SK-N-SH (cell line): ENCODE results near the gene DHX35. TPM values are rescaled to one million over a fixed set of nuclear protein-coding genes. Genes with fewer than 3 reads are reported as not detected.

Experiments used
- CTCF ChIA-PET: fragments of 300-600, 350-600 bp; formaldehyde crosslinking; extraction: SDS; loops from one replicate; lab custom pipeline; 2021; lab: Yijun Ruan, JAX
- POLR2A ChIA-PET: fragments of 350-600 bp; sonication (Branson Sonifier 250); formaldehyde crosslinking; extraction: SDS; loops from one replicate; lab custom pipeline; 2020; ENCODE audit warnings: antibody characterized with exemption, inconsistent platforms; lab: Yijun Ruan, JAX
- DNase-seq: peaks from one replicate; pipeline ENCODE4 v3.0.0; 2012
- H2AFZ ChIP-seq: fragments of 200-600 bp; sonication (generic); 2 replicates; pipeline ENCODE4 v1.8.1; 2016; ENCODE audit warnings: antibody characterized with exemption, mild to moderate bottlenecking, low read depth
- H3F3A ChIP-seq: fragments of 200-600 bp; sonication (generic); replicated peaks from 2 replicates; pipeline ENCODE3; 2016; ENCODE audit warnings: antibody characterized with exemption, mild to moderate bottlenecking; ENCODE audit not compliant: insufficient read depth
- H3K27ac ChIP-seq, 2 experiments: fragments of 200-500 bp in 1 of 2; fragments of 200-600 bp in 1 of 2; sonication (Bioruptor generic) in 1 of 2; sonication (generic), shearing (Covaris generic) in 1 of 2; 2 replicates each; pipeline versions ENCODE4 v1.5.1 to v1.6.1; 2014 to 2016; ENCODE audit warnings: low read depth in 2 of 2, inconsistent platforms in 1 of 2, low read length in 1 of 2, mild to moderate bottlenecking in 1 of 2, mixed read lengths in 1 of 2
- H3K27me3 ChIP-seq: fragments of 200-600 bp; sonication (generic), shearing (Covaris generic); 2 replicates; pipeline ENCODE4 v1.6.1; 2016; ENCODE audit warnings: mixed run types; ENCODE audit not compliant: insufficient read depth
- H3K36me3 ChIP-seq, 2 experiments: fragments of 200-500 bp in 1 of 2; fragments of 200-600 bp in 1 of 2; sonication (Bioruptor generic) in 1 of 2; sonication (generic) in 1 of 2; replicated peaks in 1 of 2; 2 replicates each; pipeline versions ENCODE3 to v1.5.1; 2014 to 2016; ENCODE audit warnings: low read length in 1 of 2, mild to moderate bottlenecking in 1 of 2; ENCODE audit not compliant: insufficient read depth in 2 of 2, control insufficient read depth in 1 of 2
- H3K4me1 ChIP-seq, 2 experiments: fragments of 200-500 bp in 1 of 2; fragments of 200-600 bp in 1 of 2; sonication (Bioruptor generic) in 1 of 2; sonication (generic), shearing (Covaris generic) in 1 of 2; 2 replicates each; pipeline versions ENCODE4 v1.5.1 to v1.6.1; 2014 to 2016; ENCODE audit warnings: low read depth in 1 of 2, low read length in 1 of 2, mixed run types in 1 of 2; ENCODE audit not compliant: insufficient read depth in 2 of 2, control insufficient read depth in 1 of 2
- H3K4me2 ChIP-seq: fragments of 200-600 bp; sonication (generic), shearing (Covaris generic); 2 replicates; pipeline ENCODE4 v1.6.1; 2017; ENCODE audit warnings: mixed run types
- H3K4me3 ChIP-seq, 2 experiments: fragments of 200-500 bp in 1 of 2; fragments of 200-600 bp in 1 of 2; sonication (Bioruptor generic) in 1 of 2; sonication (generic), shearing (Covaris generic) in 1 of 2; 2 replicates each; pipeline versions ENCODE4 v1.5.1 to v1.8.1; 2014 to 2016; ENCODE audit warnings: low read depth in 2 of 2, inconsistent platforms in 1 of 2, low read length in 1 of 2, mild to moderate bottlenecking in 1 of 2, mixed read lengths in 1 of 2, moderate library complexity in 1 of 2
- H3K79me2 ChIP-seq: fragments of 200-600 bp; sonication (generic); 2 replicates; pipeline ENCODE4 v1.8.1; 2017; ENCODE audit warnings: mild to moderate bottlenecking; ENCODE audit not compliant: insufficient read depth
- H3K9ac ChIP-seq: fragments of 200-600 bp; sonication (generic); 2 replicates; pipeline ENCODE4 v1.6.1; 2017; ENCODE audit warnings: mixed run types
- H3K9me2 ChIP-seq: fragments of 200-600 bp; sonication (generic); 2 replicates; pipeline ENCODE4 v1.6.1; 2017; ENCODE audit warnings: mixed run types
- H3K9me3 ChIP-seq: fragments of 200-600 bp; sonication (generic); 2 replicates; pipeline ENCODE4 v1.6.1; 2017; ENCODE audit warnings: mixed run types, mild to moderate bottlenecking, moderate library complexity
- H4K20me1 ChIP-seq: fragments of 200-600 bp; sonication (generic); 2 replicates; pipeline ENCODE4 v1.6.1; 2017; ENCODE audit warnings: mild to moderate bottlenecking, mixed run types; ENCODE audit not compliant: insufficient read depth
- CHD2 ChIP-seq: fragments of 150-350 bp; IDR thresholded peaks from 2 replicates; pipeline ENCODE4 v1.6.1; 2018; ENCODE audit warnings: low read length; ENCODE audit not compliant: partially characterized antibody
- EP300 ChIP-seq, 2 experiments: IDR thresholded peaks; 2 replicates each; pipeline versions ENCODE4 v1.4.0 to v1.6.1; 2012; ENCODE audit warnings: borderline replicate concordance in 1 of 2, low read depth in 1 of 2, low read length in 1 of 2
- EZH2phosphoT487 ChIP-seq: fragments of 200-600 bp; sonication (generic); IDR thresholded peaks from 2 replicates; pipeline ENCODE4 v1.6.1; 2017; ENCODE audit warnings: low read depth, mixed run types, mild to moderate bottlenecking, antibody characterized with exemption, moderate library complexity, borderline replicate concordance
- SIN3A ChIP-seq: IDR thresholded peaks from 2 replicates; pipeline ENCODE4 v1.6.1; 2012; ENCODE audit warnings: low read depth, mild to moderate bottlenecking, low read length, moderate library complexity, borderline replicate concordance
- SMC3 ChIP-seq: IDR thresholded peaks from 2 replicates; pipeline ENCODE4 v1.6.1; 2012; ENCODE audit warnings: low read depth, low read length, improper control_type of control experiment
- TAF1 ChIP-seq: IDR thresholded peaks from 2 replicates; pipeline ENCODE4 v1.6.1; 2012; ENCODE audit warnings: low read depth, mild to moderate bottlenecking, low read length, moderate library complexity, borderline replicate concordance
- WGBS: methylation state at CpG from one replicate; pipeline ENCODE4 v1.1.6; 2017; ENCODE audit warnings: low lambda C conversion rate; 5-methylcytosine and 5-hydroxymethylcytosine counted together
- polyA plus RNA-seq, 3 experiments: library from polyadenylated mRNA; depleted of rRNA; stranded (reverse); fragments of >200 nt; gene quantifications; 2 replicates each; pipeline ENCODE4 v1.2.3, GENCODE V29; 2012
- TF ChIP-seq, protein P1 (sequence below): IDR thresholded peaks from 2 replicates; pipeline ENCODE4 v1.4.0; 2012; ENCODE audit warnings: low read depth
- TF ChIP-seq, protein P2 (sequence below): fragments of 150-350 bp; IDR thresholded peaks from 2 replicates; pipeline ENCODE4 v1.6.1; 2016; ENCODE audit warnings: mild to moderate bottlenecking, low read depth, low read length
- TF ChIP-seq, protein P3 (sequence below): fragments of 200-600 bp; sonication (generic); IDR thresholded peaks from 2 replicates; pipeline ENCODE4 v1.6.1; 2017; ENCODE audit warnings: antibody characterized with exemption, mild to moderate bottlenecking, moderate library complexity

Gene DHX35
- polyA plus RNA-seq, 1 of the 3 experiments (the other 2 are of a cell fraction) = 17.1 TPM

DNA sequence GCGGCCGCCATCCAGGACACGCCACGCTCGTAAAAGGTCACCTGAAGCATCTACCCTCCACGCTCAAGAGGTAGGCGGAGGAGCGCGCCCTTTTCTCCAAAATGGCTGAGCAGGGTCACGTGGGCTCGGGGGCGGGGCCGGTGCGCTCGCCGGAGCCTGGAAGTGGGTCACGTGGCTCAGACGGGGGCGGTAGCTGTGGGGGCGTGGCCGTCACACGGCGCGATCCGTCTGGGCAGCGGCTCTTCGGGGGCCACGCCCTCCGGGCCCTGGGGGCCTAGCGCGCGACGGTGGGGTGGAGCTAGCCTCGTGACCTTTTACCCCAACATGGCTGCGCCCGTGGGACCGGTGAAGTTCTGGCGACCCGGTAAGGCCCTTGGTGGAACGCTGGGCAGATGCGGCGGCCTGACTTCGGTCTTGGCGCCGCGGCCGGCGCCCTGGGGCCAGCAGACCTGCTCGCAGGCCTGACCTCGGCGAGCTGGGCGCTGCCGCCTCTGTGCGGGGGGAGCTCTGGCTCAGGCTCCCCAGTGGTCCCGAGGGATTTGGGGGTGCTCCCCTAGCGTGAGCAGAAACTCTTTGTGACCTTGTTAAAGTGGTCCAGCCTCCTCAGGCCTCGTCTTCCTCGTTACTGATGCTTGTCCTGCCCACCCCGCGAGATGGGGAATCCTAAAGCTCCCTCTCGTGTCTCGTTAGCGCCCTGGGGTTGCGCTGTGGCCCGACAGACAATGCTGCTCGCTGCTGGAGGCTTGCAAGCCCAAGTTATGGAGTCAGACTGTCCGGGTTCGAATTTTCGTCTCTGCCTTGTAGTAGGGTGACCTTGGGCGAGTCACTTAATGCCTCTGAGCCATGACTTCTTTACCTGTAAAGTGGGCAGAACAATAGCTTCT, at the start of gene DHX35 (continued):
- TF ChIP-seq, protein P1, sequence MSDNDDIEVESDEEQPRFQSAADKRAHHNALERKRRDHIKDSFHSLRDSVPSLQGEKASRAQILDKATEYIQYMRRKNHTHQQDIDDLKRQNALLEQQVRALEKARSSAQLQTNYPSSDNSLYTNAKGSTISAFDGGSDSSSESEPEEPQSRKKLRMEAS = peak; percentile 97
- TF ChIP-seq EZH2phosphoT487 = no peak
- TF ChIP-seq EP300 (IDR thresholded peaks at IDR 0.05; ENCODE audit: borderline replicate concordance in 1 of 2, low read depth in 1 of 2, low read length in 1 of 2) = no peak
- TF ChIP-seq SIN3A = peak; percentile 54; the same call in 1 of the 2 replicates

DNA sequence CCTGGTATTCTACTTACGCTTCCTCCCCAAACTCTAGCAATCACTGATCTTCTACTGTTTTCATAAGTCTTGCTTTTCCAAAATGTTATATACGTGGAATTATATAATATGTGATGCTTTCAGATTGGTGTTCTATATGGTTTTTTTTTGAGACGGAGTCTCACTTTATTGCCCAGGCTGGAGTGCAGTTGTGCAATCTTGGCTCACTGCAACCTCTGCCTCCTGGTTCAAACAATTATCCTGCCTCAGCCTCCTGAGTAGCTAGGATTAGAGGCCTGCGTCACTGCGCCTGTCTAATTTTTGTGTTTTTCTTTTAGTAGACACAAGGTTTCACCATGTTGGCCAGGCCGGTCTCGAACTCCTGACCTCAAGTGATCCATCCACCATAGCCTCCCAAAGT, 46.8 kb upstream of the DHX35 start:
- Histone ChIP-seq H3K27me3 (no peaks in the 10 kb centered on the region; the same call in 1 of the 2 replicates), H2AFZ (no peak overlapping the region), H3K79me2 (no peaks in the 10 kb centered on the region), H3F3A (no peaks in the 10 kb centered on the region), H4K20me1 (no peaks in the 10 kb centered on the region), H3K36me3 (no peaks in the 10 kb centered on the region), H3K27ac (no peak overlapping the region), H3K9me3 (no peaks in the 10 kb centered on the region), H3K9ac (no peak overlapping the region), H3K4me2 (no peak overlapping the region), H3K4me1 (no peaks in the 10 kb centered on the region), H3K4me3 (no peak overlapping the region), H3K9me2 (no peaks in the 10 kb centered on the region)
- ChIA-PET POLR2A (no interaction called here), CTCF (no interaction called here)
- no peak for DNase-seq
- WGBS = 81% methylated on average over 7 of the region's 7 CpGs
- TF ChIP-seq, protein P2, sequence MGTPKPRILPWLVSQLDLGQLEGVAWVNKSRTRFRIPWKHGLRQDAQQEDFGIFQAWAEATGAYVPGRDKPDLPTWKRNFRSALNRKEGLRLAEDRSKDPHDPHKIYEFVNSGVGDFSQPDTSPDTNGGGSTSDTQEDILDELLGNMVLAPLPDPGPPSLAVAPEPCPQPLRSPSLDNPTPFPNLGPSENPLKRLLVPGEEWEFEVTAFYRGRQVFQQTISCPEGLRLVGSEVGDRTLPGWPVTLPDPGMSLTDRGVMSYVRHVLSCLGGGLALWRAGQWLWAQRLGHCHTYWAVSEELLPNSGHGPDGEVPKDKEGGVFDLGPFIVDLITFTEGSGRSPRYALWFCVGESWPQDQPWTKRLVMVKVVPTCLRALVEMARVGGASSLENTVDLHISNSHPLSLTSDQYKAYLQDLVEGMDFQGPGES = no peak
- no peak for TF ChIP-seq TAF1
- TF ChIP-seq EP300 (IDR thresholded peaks at IDR 0.05; ENCODE audit: borderline replicate concordance in 1 of 2, low read depth in 1 of 2, low read length in 1 of 2) = no peak
- no peak for TF ChIP-seq CHD2
- TF ChIP-seq, protein P3, sequence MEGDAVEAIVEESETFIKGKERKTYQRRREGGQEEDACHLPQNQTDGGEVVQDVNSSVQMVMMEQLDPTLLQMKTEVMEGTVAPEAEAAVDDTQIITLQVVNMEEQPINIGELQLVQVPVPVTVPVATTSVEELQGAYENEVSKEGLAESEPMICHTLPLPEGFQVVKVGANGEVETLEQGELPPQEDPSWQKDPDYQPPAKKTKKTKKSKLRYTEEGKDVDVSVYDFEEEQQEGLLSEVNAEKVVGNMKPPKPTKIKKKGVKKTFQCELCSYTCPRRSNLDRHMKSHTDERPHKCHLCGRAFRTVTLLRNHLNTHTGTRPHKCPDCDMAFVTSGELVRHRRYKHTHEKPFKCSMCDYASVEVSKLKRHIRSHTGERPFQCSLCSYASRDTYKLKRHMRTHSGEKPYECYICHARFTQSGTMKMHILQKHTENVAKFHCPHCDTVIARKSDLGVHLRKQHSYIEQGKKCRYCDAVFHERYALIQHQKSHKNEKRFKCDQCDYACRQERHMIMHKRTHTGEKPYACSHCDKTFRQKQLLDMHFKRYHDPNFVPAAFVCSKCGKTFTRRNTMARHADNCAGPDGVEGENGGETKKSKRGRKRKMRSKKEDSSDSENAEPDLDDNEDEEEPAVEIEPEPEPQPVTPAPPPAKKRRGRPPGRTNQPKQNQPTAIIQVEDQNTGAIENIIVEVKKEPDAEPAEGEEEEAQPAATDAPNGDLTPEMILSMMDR = no peak
- no peak for TF ChIP-seq SMC3
